ENCODE results near the gene DPP6. TPM values are rescaled to one million over a fixed set of nuclear protein-coding genes. Genes with fewer than 3 reads are reported as not detected.

Gene DPP6
- total RNA-seq, 1 experiment from 2014 or later = not detected

GRCh38 chr7:154204046-154204445 lies 151.8 kb downstream of the DPP6 start:
- no peaks in the 10 kb centered on the region for H3K9me2 ChIP-seq (replicated peaks; ENCODE audit: low read length)
- H3K79me2 ChIP-seq (ENCODE audit: low read length) = no peaks in the 10 kb centered on the region
- H3K4me3 ChIP-seq (ENCODE audit: low read length) = no peak overlapping the region
- no peak overlapping the region for H2AFZ ChIP-seq (ENCODE audit: low read length)
- no peaks in the 10 kb centered on the region for H3K27me3 ChIP-seq (ENCODE audit: low read length)
- ChIA-PET CTCF (no interaction called here), POLR2A (ENCODE audit: unreplicated experiment) (no interaction called here)
- no peak for TF ChIP-seq EZH2phosphoT487 (IDR thresholded peaks at IDR 0.05; ENCODE audit: borderline replicate concordance, low read length)
- TF ChIP-seq CTCF (conservative IDR thresholded peaks at IDR 0.05; ENCODE audit: low read depth, low read length) = no peak
- no peak for TF ChIP-seq EZH2 (IDR thresholded peaks at IDR 0.05; ENCODE audit: low read length, unreplicated experiment)
- DNase-seq (no peak), ATAC-seq (no peak)
- intact Hi-C loops (cut with micrococcal nuclease) = no loop called here
- BruUV-seq (replicated peaks) = no TSS peak
- H3K27ac ChIP-seq (ENCODE audit: low read length) = no peak overlapping the region
- H3K9me3 ChIP-seq (ENCODE audit: low read length) = no peaks in the 10 kb centered on the region
- no peaks in the 10 kb centered on the region for H3F3A ChIP-seq (ENCODE audit: low read length, unreplicated experiment)
- no peaks in the 10 kb centered on the region for H4K20me1 ChIP-seq (ENCODE audit: low read length)
- H3K9ac ChIP-seq (ENCODE audit: low read length) = no peak overlapping the region
- H3K4me2 ChIP-seq (ENCODE audit: low read length) = no peak overlapping the region
- H3K4me1 ChIP-seq (ENCODE audit: insufficient read depth, low read length) = no peaks in the 10 kb centered on the region
- H3K36me3 ChIP-seq (ENCODE audit: low read depth, low read length) = no peaks in the 10 kb centered on the region

- no peaks in the 10 kb centered on the region for H3F3A ChIP-seq (ENCODE audit: low read length, unreplicated experiment)
- no peaks in the 10 kb centered on the region for H3K9me2 ChIP-seq (replicated peaks; ENCODE audit: low read length)
- H3K4me2 ChIP-seq (ENCODE audit: low read length) = no peak overlapping the region
- H3K27me3 ChIP-seq (ENCODE audit: low read length) = no peaks in the 10 kb centered on the region
- ATAC-seq (no peak), DNase-seq (no peak)
- no peaks in the 10 kb centered on the region for H3K36me3 ChIP-seq (ENCODE audit: low read depth, low read length)
- no peak overlapping the region for H3K27ac ChIP-seq (ENCODE audit: low read length)
- H3K4me3 ChIP-seq (ENCODE audit: low read length) = no peak overlapping the region
- no peaks in the 10 kb centered on the region for H3K79me2 ChIP-seq (ENCODE audit: low read length)
- TF ChIP-seq CTCF (conservative IDR thresholded peaks at IDR 0.05; ENCODE audit: low read depth, low read length) (no peak), EZH2 (IDR thresholded peaks at IDR 0.05; ENCODE audit: low read length, unreplicated experiment) (no peak)
- CTCF ChIA-PET = no interaction called here
- POLR2A ChIA-PET (ENCODE audit: unreplicated experiment) = no interaction called here
- H4K20me1 ChIP-seq (ENCODE audit: low read length) = no peaks in the 10 kb centered on the region
- no peaks in the 10 kb centered on the region for H3K9me3 ChIP-seq (ENCODE audit: low read length)
- BruUV-seq (replicated peaks) = no TSS peak
- intact Hi-C loops (cut with micrococcal nuclease) = no loop called here
- no peak overlapping the region for H2AFZ ChIP-seq (ENCODE audit: low read length)
- H3K4me1 ChIP-seq (ENCODE audit: insufficient read depth, low read length) = no peaks in the 10 kb centered on the region
- no peak overlapping the region for H3K9ac ChIP-seq (ENCODE audit: low read length)
Measured at GRCh38 chr7:154212861-154213260, 160.7 kb downstream of the DPP6 start.

- no peak for ATAC-seq
- TF ChIP-seq EZH2phosphoT487 (IDR thresholded peaks at IDR 0.05; ENCODE audit: borderline replicate concordance, low read length) (no peak), CTCF (conservative IDR thresholded peaks at IDR 0.05; ENCODE audit: low read depth, low read length) (no peak), EZH2 (IDR thresholded peaks at IDR 0.05; ENCODE audit: low read length, unreplicated experiment) (no peak)
Measured at GRCh38 chr7:154217688-154218340, 165.6 kb downstream of the DPP6 start.

More at GRCh38 chr7:154217688-154218340, 165.6 kb downstream of the DPP6 start:
- Histone ChIP-seq H3K9ac (ENCODE audit: low read length) (no peak overlapping the region), H2AFZ (ENCODE audit: low read length) (no peak overlapping the region), H3K27ac (ENCODE audit: low read length) (no peak overlapping the region), H4K20me1 (ENCODE audit: low read length) (no peaks in the 10 kb centered on the region), H3K4me1 (ENCODE audit: insufficient read depth, low read length) (no peaks in the 10 kb centered on the region), H3K27me3 (ENCODE audit: low read length) (no peaks in the 10 kb centered on the region), H3K79me2 (ENCODE audit: low read length) (no peaks in the 10 kb centered on the region), H3K36me3 (ENCODE audit: low read depth, low read length) (no peaks in the 10 kb centered on the region), H3K4me3 (ENCODE audit: low read length) (no peak overlapping the region), H3F3A (ENCODE audit: low read length, unreplicated experiment) (no peaks in the 10 kb centered on the region), H3K9me2 (replicated peaks; ENCODE audit: low read length) (no peaks in the 10 kb centered on the region), H3K9me3 (ENCODE audit: low read length) (no peaks in the 10 kb centered on the region), H3K4me2 (ENCODE audit: low read length) (no peak overlapping the region)
- BruUV-seq (replicated peaks) = no TSS peak
- intact Hi-C loops (cut with micrococcal nuclease) = no loop called here
- POLR2A ChIA-PET (ENCODE audit: unreplicated experiment) = no interaction called here
- no peak for DNase-seq
- CTCF ChIA-PET = no interaction called here
